Measurements from ENCODE around the gene ACSF3. TPM values are rescaled to one million over a fixed set of nuclear protein-coding genes. Genes with fewer than 3 reads are reported as not detected.
"Not testable (repeated sequence)": the region's sequence is repeated elsewhere in the genome, so short reads cannot be mapped to it uniquely, and the experiment has no call there.

The ACSF3 gene
- total RNA-seq, 2 donors from 2014 or later, result 48.0 to 53.6 TPM

DNA sequence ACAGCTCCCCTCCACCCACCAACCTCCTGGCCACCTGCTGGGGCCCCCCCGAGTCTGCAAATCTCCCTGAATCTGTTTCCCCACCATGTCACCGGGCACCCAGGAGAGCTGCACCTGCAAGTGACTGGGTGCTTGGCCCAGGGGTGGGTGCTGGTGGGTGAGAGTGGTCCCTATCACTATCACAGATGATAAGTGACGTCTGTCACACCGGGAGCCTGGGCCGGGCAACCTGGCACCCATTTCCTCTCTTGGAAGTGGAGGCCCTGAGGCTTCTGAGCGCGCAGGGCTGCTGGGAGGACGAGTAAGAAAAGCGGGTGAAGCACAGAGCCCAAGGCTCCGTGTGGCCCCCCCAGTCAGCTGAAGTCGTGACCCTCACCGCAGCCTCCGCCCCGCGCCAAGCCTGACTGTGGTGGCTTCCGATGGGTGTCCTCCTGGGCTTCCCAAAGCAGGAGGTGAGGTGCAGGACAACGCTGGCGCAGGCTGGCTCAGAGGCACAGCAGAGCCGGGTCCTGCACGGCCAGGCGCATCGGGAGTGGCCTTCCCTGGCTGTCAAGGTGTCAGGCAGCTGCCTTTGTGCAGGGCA is 21.0 kb upstream of the ACSF3 start:
- Mint-ChIP-seq H3K4me3 (no peak overlapping the region), H3K4me1 (no peaks in the 10 kb centered on the region), H3K36me3 (ENCODE audit: low read depth) (no peaks in the 10 kb centered on the region), H3K27ac (no peak overlapping the region), H3K27me3 (no peaks in the 10 kb centered on the region)
- ATAC-seq (no peak), DNase-seq (no peak)
- no peaks in the 10 kb centered on the region for H3K9me3 ChIP-seq (ENCODE audit: control insufficient read depth, low read length, poor library complexity, severe bottlenecking)

DNA sequence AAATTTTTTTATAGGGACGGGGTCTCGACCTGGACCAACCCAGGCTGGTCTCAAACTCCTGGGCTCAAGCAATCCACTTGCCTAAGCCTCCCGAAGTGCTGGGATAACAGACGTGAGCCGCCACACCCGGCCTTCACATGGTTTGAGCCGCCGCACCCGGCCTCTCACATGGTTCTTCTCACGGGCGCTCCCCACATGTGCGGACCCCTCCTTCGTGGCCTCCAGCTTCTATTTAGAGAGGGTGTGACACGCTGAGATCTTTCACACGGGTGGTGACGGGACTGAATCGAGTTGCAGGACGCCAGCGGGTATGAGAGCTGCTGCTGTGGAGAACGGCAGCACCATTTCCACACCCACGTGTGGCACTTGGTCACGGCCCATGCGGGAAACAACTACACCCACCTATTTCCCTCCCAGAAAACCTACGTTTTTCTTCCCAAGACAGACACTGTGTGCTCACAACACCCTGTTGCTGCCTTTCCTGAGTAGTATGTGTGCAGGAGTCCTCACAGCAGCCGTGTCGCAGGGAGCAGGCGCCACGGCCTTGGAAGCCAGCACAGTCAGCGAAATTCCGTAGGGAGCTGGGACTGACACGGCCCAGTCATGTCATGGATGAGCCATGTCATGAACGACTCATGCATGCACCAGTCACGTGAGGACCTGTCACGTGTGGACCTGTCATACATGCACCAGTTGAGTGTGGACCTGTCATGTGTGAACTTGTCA is 20.1 kb upstream of the ACSF3 start:
- H3K36me3 Mint-ChIP-seq (ENCODE audit: low read depth), result no peaks in the 10 kb centered on the region
- no peak for DNase-seq

DNA sequence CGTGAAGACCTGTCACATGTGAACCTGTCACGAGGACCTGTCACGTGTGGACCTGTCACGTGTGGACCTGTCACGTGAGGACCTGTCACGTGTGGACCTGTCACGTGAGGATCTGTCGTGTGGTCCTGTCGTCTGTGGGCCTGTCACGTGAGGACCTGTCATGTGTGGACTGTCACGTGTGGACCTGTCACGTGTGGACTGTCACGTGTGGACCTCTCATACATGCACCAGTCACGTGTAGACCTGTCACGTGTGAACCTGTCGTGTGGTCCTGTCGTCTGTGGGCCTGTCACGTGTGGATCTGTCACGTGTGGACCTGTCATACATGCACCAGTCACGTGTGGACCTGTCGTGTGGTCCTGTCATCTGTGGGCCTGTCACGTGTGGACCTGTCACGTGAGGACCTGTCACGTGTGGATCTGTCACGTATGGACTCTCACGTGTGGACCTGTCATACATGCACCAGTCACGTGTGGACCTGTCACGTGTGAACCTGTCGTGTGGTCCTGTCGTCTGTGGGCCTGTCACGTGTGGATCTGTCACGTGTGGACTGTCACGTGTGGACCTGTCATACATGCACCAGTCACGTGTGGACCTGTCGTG is 19.5 kb upstream of the ACSF3 start:
- H3K36me3 Mint-ChIP-seq (ENCODE audit: low read depth); DNase-seq; H3K27me3 Mint-ChIP-seq; ATAC-seq; H3K4me3 Mint-ChIP-seq; H3K4me1 Mint-ChIP-seq; H3K27ac Mint-ChIP-seq; H3K9me3 ChIP-seq (ENCODE audit: control insufficient read depth, low read length, poor library complexity, severe bottlenecking): not testable (repeated sequence)

More for the DNA sequence above, 20.1 kb upstream of the ACSF3 start:
- Mint-ChIP-seq H3K27ac (no peak overlapping the region), H3K27me3 (no peaks in the 10 kb centered on the region), H3K4me1 (no peaks in the 10 kb centered on the region), H3K4me3 (no peak overlapping the region)
- no peak for ATAC-seq
- H3K9me3 ChIP-seq (ENCODE audit: control insufficient read depth, low read length, poor library complexity, severe bottlenecking), result no peaks in the 10 kb centered on the region

DNA sequence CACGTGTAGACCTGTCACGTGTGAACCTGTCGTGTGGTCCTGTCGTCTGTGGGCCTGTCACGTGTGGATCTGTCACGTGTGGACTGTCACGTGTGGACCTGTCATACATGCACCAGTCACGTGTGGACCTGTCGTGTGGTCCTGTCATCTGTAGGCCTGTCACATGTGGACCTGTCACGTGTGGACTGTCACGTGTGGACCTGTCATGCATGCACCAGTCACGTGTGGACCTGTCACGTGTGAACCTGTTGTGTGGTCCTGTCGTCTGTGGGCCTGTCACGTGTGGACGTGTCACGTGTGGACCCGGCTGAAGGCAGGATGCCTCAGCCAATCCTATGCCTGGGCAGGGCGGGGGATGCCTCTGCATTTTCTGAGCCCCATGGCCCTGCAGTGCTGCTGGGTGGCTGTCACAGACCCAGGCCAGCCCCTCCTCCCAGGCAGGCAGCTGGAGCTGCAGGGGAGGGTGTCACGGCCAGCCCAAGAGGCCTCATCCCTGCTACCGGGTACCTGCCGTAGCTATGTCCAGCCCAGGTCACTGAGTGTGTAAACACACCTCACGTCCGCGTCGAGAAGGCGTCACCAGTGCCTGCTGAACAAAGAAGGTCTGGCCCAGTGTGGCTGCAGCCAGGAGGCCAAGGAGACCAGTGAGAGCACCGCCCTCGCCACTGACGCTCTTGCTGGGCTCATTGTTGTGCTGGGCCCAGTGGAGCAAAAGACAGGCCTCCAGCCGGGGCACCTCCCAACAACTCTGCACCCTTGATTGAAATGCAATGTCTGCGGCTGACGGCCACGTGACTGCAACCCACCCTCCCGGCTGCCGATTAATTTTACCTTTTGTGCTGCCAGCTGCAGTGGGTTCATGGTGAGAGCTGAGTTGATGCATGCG is 18.6 kb upstream of the ACSF3 start:
- Mint-ChIP-seq H3K4me3 (no peak overlapping the region), H3K27me3 (no peaks in the 10 kb centered on the region), H3K4me1 (no peaks in the 10 kb centered on the region), H3K36me3 (ENCODE audit: low read depth) (no peaks in the 10 kb centered on the region), H3K27ac (no peak overlapping the region)
- ATAC-seq, result no peak
- no peaks in the 10 kb centered on the region for H3K9me3 ChIP-seq (ENCODE audit: control insufficient read depth, low read length, poor library complexity, severe bottlenecking)
- no peak for DNase-seq

- Mint-ChIP-seq H3K4me3 (no peak overlapping the region), H3K27ac (no peak overlapping the region), H3K36me3 (ENCODE audit: low read depth) (no peaks in the 10 kb centered on the region), H3K27me3 (no peaks in the 10 kb centered on the region), H3K4me1 (no peaks in the 10 kb centered on the region)
- DNase-seq (no peak), ATAC-seq (no peak)
- H3K9me3 ChIP-seq (ENCODE audit: control insufficient read depth, low read length, poor library complexity, severe bottlenecking), result no peaks in the 10 kb centered on the region
Measured at GRCh38 chr16:89076159-89076558, 17.5 kb upstream of the ACSF3 start.

GRCh38 chr16:89077076-89077475 is 16.6 kb upstream of the ACSF3 start:
- no peak for DNase-seq
- Mint-ChIP-seq H3K36me3 (ENCODE audit: low read depth) (no peaks in the 10 kb centered on the region), H3K27me3 (no peaks in the 10 kb centered on the region), H3K4me1 (no peaks in the 10 kb centered on the region), H3K4me3 (no peak overlapping the region), H3K27ac (no peak overlapping the region)
- no peak for ATAC-seq
- no peaks in the 10 kb centered on the region for H3K9me3 ChIP-seq (ENCODE audit: control insufficient read depth, low read length, poor library complexity, severe bottlenecking)

DNA sequence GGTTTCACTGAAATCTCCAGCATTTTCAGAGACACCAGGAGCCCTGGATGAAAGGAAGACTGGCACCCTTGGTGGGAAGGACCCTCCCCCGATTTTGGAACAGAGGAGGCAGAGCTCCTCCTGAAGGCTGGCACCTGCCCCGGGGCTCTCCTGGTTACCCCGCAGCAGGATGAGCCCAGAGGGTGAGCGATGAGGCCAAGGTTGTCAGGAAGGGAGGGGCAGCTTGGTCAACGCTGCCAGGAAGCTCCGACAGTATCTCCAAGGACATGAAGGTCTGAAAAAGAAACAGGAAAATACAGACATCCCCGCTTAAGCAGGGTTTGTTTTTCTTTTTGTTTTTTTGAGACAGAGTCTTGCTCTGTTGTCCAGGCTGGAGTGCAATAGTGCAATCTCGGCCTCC is 15.5 kb upstream of the ACSF3 start:
- Mint-ChIP-seq H3K36me3 (ENCODE audit: low read depth) (no peaks in the 10 kb centered on the region), H3K4me1 (no peaks in the 10 kb centered on the region), H3K27me3 (no peaks in the 10 kb centered on the region), H3K27ac (no peak overlapping the region), H3K4me3 (no peak overlapping the region)
- no peak for DNase-seq
- no peak for ATAC-seq
- no peaks in the 10 kb centered on the region for H3K9me3 ChIP-seq (ENCODE audit: control insufficient read depth, low read length, poor library complexity, severe bottlenecking)

- no peaks in the 10 kb centered on the region for H3K4me1 Mint-ChIP-seq
- no peak overlapping the region for H3K4me3 Mint-ChIP-seq
- no peak overlapping the region for H3K27ac Mint-ChIP-seq
- H3K36me3 Mint-ChIP-seq (ENCODE audit: low read depth), result no peaks in the 10 kb centered on the region
- no peak for ATAC-seq
- no peaks in the 10 kb centered on the region for H3K9me3 ChIP-seq (ENCODE audit: control insufficient read depth, low read length, poor library complexity, severe bottlenecking)
- H3K27me3 Mint-ChIP-seq, result no peaks in the 10 kb centered on the region
- no peak for DNase-seq
Measured at GRCh38 chr16:89079434-89079980, 14.1 kb upstream of the ACSF3 start.

DNA sequence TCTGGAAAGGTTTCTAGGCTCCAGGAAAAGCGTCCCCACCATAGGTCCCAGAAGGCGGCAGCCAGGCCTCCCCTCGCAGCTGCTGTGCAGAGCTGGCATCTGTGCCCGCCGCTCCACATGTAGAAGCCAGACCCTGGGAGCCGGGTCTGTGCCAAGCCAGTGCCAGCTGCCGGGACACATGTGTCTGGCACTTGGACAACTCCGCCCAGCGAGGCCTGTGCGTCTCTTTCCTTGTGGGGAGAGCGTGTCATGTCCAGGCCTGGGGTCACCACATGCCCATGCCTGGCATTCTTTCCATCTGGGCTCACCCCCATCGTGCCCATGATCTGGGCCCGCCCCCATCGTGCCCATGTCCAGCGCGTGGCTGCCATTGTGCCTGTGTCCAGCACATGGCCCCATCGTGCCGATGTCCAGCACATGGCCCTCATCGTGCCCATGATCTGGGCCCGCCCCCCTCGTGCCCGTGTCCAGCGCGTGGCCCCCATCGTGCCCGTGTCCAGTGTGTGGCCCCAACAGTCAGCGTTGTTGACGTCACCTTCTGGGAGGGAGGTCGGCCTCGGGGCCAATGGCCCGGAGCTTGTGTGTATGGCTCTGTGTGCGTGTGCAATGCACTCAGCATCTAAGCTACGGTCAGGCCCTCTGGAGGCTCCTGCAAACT is 13.3 kb upstream of the ACSF3 start:
- Mint-ChIP-seq H3K4me1 (no peaks in the 10 kb centered on the region), H3K27ac (no peak overlapping the region), H3K4me3 (no peak overlapping the region), H3K27me3 (no peaks in the 10 kb centered on the region), H3K36me3 (ENCODE audit: low read depth) (no peaks in the 10 kb centered on the region)
- H3K9me3 ChIP-seq (ENCODE audit: control insufficient read depth, low read length, poor library complexity, severe bottlenecking), result no peaks in the 10 kb centered on the region
- ATAC-seq (no peak), DNase-seq (no peak)

GRCh38 chr16:89081556-89081955 is 12.1 kb upstream of the ACSF3 start:
- H3K9me3 ChIP-seq (ENCODE audit: control insufficient read depth, low read length, poor library complexity, severe bottlenecking), result no peaks in the 10 kb centered on the region
- Mint-ChIP-seq H3K36me3 (ENCODE audit: low read depth) (no peaks in the 10 kb centered on the region), H3K4me1 (no peaks in the 10 kb centered on the region), H3K27me3 (peaks cover 2% of the 10 kb centered on the region), H3K4me3 (no peak overlapping the region), H3K27ac (no peak overlapping the region)
- ATAC-seq, result no peak
- DNase-seq, result no peak

DNA sequence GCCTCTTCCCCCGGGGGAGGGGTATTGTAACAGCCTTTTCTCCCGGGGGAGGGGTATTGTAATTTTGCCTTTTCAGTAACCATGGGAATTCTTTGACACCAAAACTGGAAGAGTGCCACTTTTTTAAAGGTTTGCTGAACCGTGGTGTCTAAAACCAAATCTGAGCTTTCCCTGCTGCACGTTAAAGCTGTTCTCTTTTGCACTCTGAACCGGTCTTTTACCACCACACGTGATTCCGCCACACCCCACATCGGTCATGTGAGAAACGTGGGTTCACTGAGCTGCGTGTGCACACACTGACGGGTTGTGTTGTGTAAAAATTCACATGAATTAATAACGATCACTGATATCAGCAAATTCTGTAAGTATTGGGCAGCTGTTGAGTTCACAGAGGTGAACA is 9.2 kb upstream of the ACSF3 start:
- H3K27me3 Mint-ChIP-seq, result peaks cover 15% of the 10 kb centered on the region
- H3K36me3 Mint-ChIP-seq (ENCODE audit: low read depth), result no peaks in the 10 kb centered on the region
- no peaks in the 10 kb centered on the region for H3K9me3 ChIP-seq (ENCODE audit: control insufficient read depth, low read length, poor library complexity, severe bottlenecking)
- ATAC-seq, result no peak
- H3K4me3 Mint-ChIP-seq, result no peak overlapping the region
- DNase-seq, result no peak
- no peak overlapping the region for H3K27ac Mint-ChIP-seq
- H3K4me1 Mint-ChIP-seq, result no peaks in the 10 kb centered on the region

- peaks cover 21% of the 10 kb centered on the region for H3K27me3 Mint-ChIP-seq
- ATAC-seq (no peak), DNase-seq (no peak)
- no peak overlapping the region for H3K4me3 Mint-ChIP-seq
- no peak overlapping the region for H3K27ac Mint-ChIP-seq
- no peaks in the 10 kb centered on the region for H3K4me1 Mint-ChIP-seq
- H3K9me3 ChIP-seq (ENCODE audit: control insufficient read depth, low read length, poor library complexity, severe bottlenecking), result no peaks in the 10 kb centered on the region
- no peaks in the 10 kb centered on the region for H3K36me3 Mint-ChIP-seq (ENCODE audit: low read depth)
Measured at GRCh38 chr16:89084814-89085612, 8.6 kb upstream of the ACSF3 start.

All from T-helper 17 cell (primary cell).